ENCODE results near the gene OCLN.
"Not testable (repeated sequence)": the region's sequence is repeated elsewhere in the genome, so short reads cannot be mapped to it uniquely, and the experiment has no call there.

Gene OCLN

DNA sequence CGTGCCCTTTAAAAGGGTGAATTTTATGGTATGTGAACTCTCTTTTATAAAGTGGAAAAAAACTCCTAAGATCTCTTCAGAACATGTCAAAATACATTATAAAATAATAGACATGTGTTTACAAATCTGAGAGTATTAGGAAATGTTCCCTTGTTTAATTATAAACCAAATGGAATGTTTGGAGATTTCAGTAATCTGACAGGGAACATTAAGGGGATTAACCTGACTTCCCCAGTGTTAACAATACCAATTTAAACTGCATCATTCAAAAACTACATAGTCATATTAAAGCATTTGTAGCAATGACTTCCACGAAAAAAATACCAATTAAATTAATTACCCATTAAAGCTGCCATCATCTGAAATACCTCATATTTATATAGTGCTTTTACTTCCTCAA, 1.6 kb upstream of the OCLN start:
- no peak for DNase-seq (ENCODE audit: low read depth in 2 of 2)

DNA sequence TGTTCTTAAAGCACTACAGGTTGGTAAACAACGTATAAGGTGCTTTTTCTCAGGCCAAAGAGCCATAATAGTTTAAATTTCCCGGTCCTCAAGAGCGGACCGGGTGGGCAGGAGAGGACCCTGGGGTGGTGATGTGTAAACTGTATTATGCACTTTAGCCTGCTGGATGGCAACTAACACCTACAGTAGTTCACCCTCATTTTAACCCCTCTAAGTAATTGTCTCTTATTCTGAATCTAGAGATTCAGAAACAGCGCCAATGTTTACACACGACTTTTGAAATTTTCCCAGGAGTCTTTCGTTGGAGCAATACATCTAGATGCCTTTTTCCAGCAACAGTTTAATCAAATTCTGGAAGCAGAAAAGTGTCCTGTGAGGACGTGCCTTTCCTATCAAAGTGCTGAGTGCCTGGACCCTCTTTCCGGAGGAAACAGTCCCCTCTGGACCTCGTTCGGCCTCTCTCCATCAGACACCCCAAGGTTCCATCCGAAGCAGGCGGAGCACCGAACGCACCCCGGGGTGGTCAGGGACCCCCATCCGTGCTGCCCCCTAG, 676 bp upstream of the OCLN start:
- DNase-seq (ENCODE audit: low read depth in 2 of 2): no peak

DNA sequence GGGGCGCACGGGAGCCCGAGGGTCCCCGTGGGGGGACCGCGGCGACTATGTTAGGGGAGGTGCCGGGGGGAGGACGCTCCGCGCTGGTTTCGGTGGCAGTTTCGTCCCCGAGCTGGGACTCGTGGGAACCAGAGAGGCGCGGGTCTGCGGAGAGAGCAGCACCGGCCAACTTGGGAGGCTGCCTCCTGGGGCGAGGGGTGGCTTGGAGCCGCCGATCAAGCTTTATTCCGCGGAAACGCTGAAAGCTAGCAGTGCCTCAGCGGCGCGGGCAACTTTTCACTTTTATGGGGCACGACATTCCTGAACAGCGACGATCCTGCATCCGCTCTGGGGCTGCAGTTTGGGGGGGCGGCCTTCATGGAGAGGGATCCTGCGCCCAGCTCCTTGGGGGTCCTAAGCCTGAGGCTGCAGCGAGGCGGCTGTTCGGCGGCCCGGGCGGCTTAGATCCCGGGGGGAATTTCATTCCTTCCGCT, 369 bp downstream of the OCLN start:
- peak in 1 of 2 donors; percentile 6 for DNase-seq (ENCODE audit: low read depth in 2 of 2)

DNA sequence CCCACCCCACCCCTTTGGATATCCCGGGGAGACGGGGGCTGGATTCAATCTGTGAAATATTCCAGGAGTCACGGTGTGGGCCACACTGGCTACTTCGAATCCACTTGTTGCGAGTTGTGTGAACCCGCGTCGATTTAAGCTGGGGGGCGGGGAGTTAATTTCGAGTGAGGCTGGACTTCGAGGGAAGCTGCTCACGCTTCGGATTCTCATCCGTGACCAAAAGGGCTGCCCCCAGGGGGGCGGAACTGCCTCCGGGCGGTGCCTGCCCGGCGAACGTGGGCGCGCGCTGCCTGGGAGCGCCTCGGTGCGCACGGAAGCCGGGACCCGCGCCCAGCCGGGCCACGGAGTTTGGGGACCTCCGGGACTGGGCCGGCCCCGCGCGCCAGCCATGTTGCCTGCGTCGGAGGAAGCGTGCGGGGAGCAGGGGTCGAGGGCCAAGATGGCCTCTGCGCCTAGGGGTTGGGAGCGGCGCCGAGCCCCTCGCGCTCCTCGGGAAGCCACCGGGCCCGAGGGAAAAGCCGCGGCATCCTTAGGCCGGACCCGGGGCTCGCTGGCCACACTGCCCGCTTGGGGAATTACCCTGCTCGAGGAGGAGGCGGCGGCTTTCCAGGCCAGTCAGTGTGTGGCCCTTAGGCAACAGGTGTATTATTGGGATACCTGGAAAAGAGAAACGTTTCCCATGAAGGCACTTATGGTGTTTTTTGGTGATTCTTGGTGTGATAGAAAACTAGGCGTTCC, 975 bp downstream of the OCLN start:
- peak in 1 of 2 donors; percentile 6 for DNase-seq (ENCODE audit: low read depth in 2 of 2)

DNA sequence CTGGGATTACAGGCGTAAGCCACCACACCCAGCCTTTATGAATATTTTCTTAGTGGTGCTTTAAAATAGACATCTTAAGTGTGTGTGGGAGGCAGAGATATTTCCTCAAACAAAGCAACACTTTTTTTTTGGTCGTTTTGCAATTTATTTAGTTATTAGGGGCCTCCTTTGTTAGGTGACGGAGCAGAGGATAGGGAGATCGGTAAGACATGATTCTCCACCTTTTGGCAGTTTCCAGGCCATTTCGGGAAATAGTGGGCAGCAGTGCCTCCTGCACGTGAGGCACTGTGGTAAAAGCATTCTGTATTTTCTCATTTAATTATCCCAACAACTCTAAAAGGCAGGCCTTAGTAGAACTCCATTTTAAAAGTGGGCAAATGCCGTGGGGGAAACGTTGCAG, 1.9 kb downstream of the OCLN start:
- no peak for DNase-seq (ENCODE audit: low read depth in 2 of 2)

DNA sequence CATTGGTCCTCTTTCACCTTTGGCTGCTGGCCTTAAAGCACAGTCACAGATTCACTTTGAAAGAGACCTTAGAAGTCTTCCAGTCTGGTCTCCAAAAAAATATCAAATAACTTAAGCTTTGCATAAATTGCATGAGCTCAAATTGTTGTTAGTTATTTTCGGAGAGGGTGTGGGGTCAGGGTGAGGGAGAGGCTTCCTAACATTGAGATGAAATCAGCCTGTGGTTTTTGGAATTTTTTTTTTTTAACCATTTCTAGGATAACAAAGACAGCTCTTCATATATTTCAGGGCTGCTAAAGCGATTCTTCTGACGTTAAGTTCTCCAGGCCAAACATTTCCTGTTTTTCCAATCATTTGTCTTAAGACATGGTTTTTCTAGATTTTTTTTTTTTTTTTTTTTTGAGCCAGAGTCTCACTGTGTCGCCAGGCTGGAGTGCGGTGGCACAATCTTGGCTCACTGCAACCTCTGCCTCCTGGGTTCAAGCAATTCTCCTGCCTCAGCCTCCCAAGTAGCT, 4.5 kb downstream of the OCLN start:
- DNase-seq (ENCODE audit: low read depth in 2 of 2): no peak

DNA sequence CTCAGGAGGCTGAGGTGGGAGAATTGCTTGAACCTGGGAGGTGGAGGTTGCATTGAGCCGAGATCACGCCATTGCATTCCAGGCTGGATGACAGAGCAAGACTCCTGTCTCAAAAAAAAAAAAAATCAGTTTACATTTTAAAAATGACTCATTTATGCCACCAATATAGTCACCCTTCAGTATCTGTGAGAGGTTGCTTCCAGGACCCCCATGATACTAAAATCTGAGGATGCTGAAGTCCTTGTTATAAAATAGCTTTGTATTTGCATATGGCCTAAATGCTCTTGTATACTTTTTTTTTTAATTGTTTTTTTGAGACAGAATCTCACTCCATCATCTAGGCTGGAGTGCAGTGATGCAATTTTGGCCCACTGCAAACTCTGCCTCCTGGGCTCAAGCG, 5.8 kb downstream of the OCLN start:
- no peak for DNase-seq (ENCODE audit: low read depth in 2 of 2)

DNA sequence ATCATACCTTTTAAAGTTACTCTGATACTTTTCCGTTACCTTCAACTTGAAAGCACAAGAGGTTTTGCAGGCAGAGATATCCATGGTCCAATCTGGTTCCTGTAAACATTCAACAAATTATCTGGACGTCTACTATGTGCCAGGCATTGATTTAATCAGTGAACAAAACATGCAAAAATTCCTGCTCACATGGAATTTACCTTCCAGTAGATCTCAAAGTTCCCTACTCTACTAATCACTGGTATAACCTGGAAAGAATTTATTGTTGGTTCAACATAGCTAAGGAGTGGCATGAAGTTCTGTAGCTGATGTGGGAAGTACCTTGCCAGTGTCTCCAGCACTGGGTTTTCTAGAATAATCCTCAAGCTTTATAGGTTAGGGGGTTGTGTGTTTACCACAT, 9.8 kb downstream of the OCLN start:
- DNase-seq (ENCODE audit: low read depth in 2 of 2): no peak

DNA sequence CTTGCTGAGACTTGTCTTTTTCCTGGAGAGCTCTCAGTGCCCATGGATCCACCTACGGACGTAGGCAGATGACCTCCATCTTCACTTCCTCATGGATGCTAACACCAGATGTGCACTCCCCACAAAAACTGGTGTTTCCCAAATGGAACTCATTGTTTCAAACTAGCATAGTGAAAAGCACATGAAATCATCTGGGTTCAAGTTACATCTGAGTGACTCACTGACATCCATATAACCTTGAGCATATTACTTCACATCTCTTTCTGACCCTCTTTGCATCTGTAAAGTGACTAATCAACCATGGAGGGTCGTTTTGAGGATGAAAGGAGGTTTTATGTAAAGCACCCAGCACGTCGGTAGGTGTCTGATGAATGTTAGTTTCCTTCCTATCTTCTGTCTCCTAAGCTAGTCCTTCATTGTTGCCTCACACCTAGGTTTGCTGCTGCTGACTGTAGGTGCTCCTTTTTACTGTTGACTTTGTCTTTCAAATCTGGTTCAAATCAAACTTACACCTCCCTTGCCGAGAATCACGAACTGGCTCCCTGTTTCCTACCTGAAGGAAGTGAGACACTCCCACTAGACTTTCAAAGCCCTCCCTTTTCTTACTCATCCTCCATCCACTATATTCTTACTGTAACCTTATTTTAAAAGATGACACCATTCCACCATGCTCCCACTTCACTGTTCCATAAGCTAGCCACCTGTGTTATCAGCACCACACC, 10.3 kb downstream of the OCLN start:
- no peak for DNase-seq (ENCODE audit: low read depth in 2 of 2)

DNA sequence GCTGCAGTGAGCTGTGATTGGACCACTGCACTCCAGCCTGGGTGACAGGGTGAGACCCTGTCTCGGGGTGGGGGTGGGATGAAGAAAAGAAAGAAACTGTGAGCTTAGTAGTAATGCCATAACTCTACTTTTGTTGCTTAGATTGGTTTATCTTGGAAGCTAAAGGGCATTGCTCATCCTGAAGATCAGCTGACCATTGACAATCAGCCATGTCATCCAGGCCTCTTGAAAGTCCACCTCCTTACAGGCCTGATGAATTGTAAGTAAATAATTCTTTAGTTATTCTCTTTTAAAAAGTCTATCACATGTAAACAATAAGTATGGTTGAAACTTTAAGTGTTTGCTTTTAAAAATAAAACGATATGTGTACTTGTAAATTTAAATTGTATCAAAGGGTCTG, 11.4 kb downstream of the OCLN start:
- DNase-seq (ENCODE audit: low read depth in 2 of 2): no peak

DNA sequence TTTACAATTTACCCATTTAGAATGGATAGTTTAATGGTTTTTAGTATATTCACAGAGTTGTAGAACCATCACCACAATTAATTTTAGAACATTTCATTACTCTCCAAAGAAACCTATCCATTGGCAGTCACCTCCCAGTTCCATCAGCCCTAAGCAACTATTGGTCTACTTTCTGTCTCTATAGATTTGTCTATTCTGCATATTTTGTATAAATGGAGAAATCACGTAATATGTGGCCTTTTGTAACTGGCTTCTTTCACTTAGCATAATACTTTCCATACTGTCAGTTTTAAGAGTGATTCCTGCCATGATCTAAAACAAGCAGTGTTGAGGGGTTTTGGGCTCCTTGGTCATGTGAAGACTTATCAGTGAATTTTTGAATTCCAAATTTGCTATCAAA, 12.7 kb downstream of the OCLN start:
- DNase-seq (ENCODE audit: low read depth in 2 of 2): no peak

DNA sequence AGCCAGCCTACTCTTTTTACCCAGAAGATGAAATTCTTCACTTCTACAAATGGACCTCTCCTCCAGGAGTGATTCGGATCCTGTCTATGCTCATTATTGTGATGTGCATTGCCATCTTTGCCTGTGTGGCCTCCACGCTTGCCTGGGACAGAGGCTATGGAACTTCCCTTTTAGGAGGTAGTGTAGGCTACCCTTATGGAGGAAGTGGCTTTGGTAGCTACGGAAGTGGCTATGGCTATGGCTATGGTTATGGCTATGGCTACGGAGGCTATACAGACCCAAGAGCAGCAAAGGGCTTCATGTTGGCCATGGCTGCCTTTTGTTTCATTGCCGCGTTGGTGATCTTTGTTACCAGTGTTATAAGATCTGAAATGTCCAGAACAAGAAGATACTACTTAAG, 16.6 kb downstream of the OCLN start:
- no peak for DNase-seq (ENCODE audit: low read depth in 2 of 2)

DNA sequence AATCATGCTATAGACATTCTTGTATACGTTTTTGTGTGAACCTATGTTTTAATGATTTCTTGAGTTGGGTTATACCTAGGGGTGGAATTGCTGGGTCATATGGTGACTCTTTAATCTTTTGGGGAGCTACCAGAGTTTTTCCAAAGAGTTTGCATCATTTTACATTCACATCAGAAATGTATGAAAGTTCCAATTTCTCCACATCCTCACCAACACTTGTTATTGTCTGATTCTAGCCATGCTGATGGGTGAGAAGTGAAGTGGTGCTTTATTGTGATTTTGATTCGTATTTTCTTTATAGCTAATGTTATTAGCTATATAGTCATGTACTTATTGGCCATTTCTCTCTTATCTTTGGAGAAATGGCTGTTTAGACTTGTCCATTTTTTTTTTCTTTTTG, 18.1 kb downstream of the OCLN start:
- DNase-seq (ENCODE audit: low read depth in 2 of 2): no peak

DNA sequence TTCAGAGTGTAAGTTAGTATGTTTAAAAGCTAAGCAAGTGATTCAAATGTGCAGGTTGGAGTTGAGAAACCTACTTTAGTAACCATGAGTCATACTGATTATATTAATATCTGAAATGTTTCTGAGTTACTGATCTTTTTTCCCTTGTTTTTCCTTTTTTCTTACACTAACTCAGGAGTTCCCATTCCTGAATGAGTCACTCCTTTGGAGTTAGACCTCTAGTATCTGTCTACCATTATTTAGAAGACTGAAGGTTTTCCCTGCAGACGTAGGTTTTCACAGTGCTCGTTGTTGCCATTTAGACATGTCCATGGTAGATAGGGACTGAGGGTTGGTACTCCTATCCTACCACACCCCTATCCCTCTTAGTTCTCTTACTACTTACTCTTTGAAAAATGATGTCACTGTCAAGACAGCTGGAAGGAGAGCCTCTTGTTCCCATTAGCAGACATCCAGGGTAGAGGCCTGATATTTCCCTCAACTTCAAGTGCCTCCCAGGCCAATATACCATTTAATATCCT, 20.2 kb downstream of the OCLN start:
- no peak for DNase-seq (ENCODE audit: low read depth in 2 of 2)

DNA sequence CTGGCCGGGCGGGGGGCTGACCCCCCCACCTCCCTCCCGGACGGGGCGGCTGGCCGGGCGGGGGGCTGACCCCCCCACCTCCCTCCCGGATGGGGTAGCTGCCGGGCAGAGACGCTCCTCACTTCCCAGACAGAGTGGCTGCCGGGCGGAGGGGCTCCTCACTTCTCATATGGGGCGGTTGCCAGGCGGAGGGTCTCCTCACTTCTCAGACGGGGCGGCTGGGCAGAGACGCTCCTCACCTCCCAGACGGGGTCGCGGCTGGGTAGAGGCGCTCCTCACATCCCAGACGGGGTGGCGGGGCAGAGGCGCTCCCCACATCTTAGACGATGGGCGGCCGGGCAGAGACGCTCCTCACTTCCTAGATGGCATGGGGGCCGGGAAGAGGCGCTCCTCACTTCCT, 23.0 kb downstream of the OCLN start:
- not testable (repeated sequence) for DNase-seq (ENCODE audit: low read depth in 2 of 2)

DNA sequence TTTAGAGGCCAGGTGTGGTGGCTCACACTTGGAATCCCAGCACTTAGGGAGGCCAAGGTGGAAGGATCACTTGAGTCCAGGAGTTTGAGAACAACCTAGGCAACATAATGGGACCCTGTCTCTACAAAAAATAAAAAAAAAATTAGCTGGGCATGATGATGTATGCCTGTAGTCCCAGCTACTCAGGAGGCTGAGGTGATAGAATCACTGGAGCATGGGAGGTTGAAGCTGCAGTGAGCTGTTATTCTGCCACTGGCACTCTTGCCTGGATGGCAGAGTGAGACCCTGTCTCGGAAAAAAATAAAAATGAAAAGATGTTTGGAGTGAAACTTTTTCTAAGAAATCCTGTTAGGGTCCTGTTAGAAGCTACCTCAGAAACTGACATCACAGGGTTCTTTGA, 24.2 kb downstream of the OCLN start:
- DNase-seq (ENCODE audit: low read depth in 2 of 2): no peak

DNA sequence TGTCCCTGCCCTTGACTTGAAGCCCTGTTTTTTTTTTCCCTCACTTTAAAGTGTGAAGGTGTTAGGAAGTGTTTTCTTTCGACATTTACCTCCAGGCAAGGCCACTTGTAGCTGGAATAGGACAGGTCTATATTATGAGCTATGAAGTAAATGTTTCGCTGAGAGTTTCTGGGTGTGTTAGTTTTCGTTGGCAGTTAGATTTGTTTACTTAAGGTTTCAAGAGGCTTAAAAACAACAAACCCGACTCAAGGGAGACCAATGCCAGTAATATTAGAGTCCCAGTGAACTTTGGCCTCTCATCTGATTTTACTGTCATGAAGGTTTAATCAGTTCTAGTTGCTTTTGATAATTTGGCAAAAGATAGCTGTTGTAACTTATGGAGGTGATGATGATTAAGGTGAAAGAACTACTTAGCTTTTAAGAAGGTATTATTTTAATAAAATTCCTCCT, 25.2 kb downstream of the OCLN start:
- no peak for DNase-seq (ENCODE audit: low read depth in 2 of 2)

DNA sequence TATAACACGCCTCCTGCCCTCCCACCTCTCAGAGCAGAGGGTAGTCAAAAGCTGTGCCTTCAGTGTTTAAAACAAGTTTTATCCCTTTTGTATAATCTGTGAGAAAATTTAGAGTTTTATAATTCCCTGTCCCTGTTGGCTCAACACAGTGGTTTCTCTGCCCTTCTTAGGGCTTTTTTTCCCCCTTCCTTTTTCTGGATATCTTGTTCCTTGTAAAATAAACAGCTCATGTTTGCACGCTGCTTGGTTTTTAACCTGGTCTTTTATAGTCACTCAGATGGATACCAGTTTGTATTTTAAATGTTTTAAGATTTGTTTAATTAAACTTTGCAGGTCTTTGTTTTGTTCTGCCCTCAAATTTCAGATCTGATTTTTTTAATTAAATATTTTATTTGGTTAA, 26.7 kb downstream of the OCLN start:
- no peak for DNase-seq (ENCODE audit: low read depth in 2 of 2)

DNA sequence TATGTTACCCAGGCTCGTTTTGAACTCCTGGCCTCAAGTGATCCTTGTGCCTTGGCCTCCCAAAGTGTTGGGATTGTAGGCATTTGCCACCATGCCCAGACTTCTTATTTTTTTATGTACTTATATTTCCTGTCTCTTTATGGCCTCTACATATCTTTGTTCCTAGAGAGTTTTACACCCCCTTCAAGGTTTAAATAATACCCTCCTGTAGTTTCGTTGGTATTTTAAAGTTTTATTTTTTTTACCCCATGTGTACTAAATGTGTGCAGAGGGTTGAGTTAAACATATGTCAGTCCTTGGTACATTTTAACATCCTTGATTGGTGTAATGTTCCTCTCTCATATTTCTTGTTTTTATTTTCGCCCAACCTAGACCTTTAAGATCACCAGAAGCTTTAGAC, 29.4 kb downstream of the OCLN start:
- DNase-seq (ENCODE audit: low read depth in 2 of 2): no peak

DNA sequence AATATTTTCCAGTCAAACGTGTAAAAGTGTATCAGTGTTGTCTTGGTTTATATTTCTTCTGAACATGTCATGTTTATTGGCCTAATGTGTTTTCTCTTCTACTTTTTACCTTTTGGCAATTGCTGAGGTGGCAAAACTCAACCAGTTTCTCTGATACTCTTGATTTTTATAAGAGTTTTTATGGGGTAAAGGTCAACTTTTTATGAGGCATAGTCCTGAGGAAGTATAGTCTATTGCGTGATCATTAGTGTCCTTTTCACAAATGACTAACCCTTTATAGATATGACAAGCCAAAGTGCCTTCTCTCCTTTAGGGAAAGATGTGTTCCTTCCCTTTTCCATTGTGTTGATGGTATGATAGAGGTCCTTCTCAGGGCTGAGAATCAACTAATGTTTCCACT, 32.9 kb downstream of the OCLN start:
- no peak for DNase-seq (ENCODE audit: low read depth in 2 of 2)

DNA sequence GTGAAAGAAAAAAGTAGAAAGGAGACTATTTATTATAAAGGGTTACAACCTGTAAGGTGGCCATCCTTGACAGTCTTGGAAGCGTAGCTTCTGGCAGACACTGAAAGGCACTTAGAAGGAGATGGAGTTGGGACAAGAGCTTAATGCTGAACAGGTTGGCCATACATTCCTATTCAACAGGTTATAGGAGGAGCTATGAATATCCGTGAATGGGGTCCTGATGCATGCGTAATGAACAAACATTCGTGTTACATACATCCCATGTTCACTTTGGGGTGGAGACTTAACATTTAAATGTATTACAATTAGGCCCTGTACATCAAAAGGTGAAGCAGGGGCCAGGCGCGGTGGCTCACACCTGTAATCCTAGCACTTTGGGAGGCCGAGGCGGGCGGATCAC, 34.1 kb downstream of the OCLN start:
- no peak for DNase-seq (ENCODE audit: low read depth in 2 of 2)

DNA sequence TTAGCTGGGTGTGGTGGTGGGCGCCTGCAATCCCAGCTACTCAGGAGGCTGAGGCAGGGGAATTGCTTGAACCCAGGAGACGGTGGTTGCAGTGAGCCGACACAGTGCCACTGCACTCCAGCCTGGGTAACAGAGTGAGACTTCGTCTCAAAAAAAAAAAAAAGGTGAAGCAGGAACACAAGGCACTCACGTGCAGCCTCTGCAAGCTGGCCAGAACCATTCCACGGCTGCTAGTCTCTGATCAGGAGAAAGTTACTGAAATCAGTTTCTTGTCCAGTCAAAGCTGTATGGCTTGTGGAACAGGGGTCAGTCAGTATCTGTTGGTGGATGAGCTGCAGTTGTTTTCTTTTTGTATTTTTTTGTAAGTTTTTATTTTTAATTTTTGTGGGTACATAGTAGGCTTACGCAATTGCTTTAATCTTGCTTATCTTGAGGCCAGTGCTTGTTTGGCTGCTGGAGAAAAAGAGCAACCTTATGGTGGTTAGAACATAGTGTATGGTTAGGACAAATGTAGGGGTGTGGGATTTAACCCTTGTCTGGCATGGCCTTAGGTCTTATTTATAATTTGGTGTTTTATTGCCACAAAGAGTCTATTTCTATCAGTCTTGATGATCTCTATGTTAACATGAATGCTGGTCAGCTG, 34.7 kb downstream of the OCLN start:
- DNase-seq (ENCODE audit: low read depth in 2 of 2): no peak

All from stimulated activated CD4-positive, alpha-beta T cell treated with anti-CD3 and anti-CD28 coated beads, Interleukin-4, amount 100 ng/mL, for 48 hours (primary cell).